HG03575 (cell line): Measurements from ENCODE around the gene NMT2.
A peak's percentile ranks its signal among the peaks of the same experiment; 100 is the strongest.

Experiments used
- ATAC-seq: cut with Tn5 transposase; IDR thresholded peaks from one replicate; pipeline ENCODE4 v1.9.1; 2021; ENCODE audit not compliant: unreplicated experiment, insufficient number of reproducible peaks, low FRiP score; ENCODE audit errors: extremely low read depth

Gene NMT2

GRCh38 chr10:15183689-15184481 is 15.4 kb upstream of the NMT2 start:
- no peak for ATAC-seq

GRCh38 chr10:15182540-15183207 is 14.2 kb upstream of the NMT2 start:
- ATAC-seq, result no peak

GRCh38 chr10:15181576-15182156 is 13.2 kb upstream of the NMT2 start:
- no peak for ATAC-seq

- ATAC-seq, result no peak
These were observed 12.2 kb upstream of the NMT2 start for GRCh38 chr10:15180736-15181135.

GRCh38 chr10:15176269-15176668 is 7.8 kb upstream of the NMT2 start:
- no peak for ATAC-seq

- no peak for ATAC-seq
These were observed 7.1 kb upstream of the NMT2 start for GRCh38 chr10:15175587-15175986.

- ATAC-seq, result no peak
These were observed 3.9 kb upstream of the NMT2 start for GRCh38 chr10:15172306-15172840.

GRCh38 chr10:15169555-15170401 is 1.3 kb upstream of the NMT2 start:
- no peak for ATAC-seq

GRCh38 chr10:15168786-15169554 is 477 bp upstream of the NMT2 start:
- ATAC-seq, result no peak

- ATAC-seq, result peak; percentile 10
These were observed 842 bp downstream of the NMT2 start for GRCh38 chr10:15167411-15168290.

GRCh38 chr10:15166325-15166724 is 2.2 kb downstream of the NMT2 start:
- no peak for ATAC-seq

GRCh38 chr10:15163253-15163828 is 5.2 kb downstream of the NMT2 start:
- ATAC-seq, result no peak

GRCh38 chr10:15158972-15159371 is 9.5 kb downstream of the NMT2 start:
- ATAC-seq, result no peak

GRCh38 chr10:15158448-15158847 is 10.0 kb downstream of the NMT2 start:
- ATAC-seq, result no peak

- ATAC-seq, result no peak
These were observed 12.4 kb downstream of the NMT2 start for GRCh38 chr10:15155978-15156656.

GRCh38 chr10:15152556-15152955 is 15.9 kb downstream of the NMT2 start:
- ATAC-seq, result no peak

- no peak for ATAC-seq
These were observed 17.9 kb downstream of the NMT2 start for GRCh38 chr10:15150563-15150962.
